Measurements from ENCODE around the gene ALDH5A1. TPM values are rescaled to one million over a fixed set of nuclear protein-coding genes. Genes with fewer than 3 reads are reported as not detected.
A peak's percentile ranks its signal among the peaks of the same experiment; 100 is the strongest.

ALDH5A1 gene
- total RNA-seq, 2 donors from 2014 or later = 5.0 to 10.0 TPM

DNA sequence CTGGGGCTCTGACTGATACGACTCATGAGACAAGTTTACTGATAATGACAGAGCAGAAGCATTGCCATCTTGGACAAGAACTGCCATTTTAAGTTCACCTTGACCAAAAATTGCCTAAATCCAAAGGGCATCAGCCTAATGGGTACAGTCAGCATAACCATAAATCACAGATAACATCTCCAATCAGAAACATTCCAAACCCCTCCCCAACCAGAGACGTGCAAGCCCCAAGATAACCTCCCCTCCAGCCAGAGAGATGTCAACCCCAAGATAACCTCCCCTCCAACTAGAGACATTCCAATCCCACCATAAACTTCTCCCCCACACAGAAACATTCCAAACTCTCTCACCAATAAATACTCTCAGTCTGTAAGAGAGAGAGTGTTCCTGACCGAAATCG lies 15.9 kb upstream of the ALDH5A1 start:
- H3K4me1 ChIP-seq = no peaks in the 10 kb centered on the region
- no peaks in the 10 kb centered on the region for H3K9me3 ChIP-seq
- peak; percentile 11 for DNase-seq (ENCODE audit: low spot score)
- no peaks in the 10 kb centered on the region for H3K36me3 ChIP-seq
- no peak overlapping the region for H3K4me3 ChIP-seq
- H3K27ac ChIP-seq = no peak overlapping the region
- H3K27me3 ChIP-seq = no peaks in the 10 kb centered on the region
- TF ChIP-seq, protein P1, sequence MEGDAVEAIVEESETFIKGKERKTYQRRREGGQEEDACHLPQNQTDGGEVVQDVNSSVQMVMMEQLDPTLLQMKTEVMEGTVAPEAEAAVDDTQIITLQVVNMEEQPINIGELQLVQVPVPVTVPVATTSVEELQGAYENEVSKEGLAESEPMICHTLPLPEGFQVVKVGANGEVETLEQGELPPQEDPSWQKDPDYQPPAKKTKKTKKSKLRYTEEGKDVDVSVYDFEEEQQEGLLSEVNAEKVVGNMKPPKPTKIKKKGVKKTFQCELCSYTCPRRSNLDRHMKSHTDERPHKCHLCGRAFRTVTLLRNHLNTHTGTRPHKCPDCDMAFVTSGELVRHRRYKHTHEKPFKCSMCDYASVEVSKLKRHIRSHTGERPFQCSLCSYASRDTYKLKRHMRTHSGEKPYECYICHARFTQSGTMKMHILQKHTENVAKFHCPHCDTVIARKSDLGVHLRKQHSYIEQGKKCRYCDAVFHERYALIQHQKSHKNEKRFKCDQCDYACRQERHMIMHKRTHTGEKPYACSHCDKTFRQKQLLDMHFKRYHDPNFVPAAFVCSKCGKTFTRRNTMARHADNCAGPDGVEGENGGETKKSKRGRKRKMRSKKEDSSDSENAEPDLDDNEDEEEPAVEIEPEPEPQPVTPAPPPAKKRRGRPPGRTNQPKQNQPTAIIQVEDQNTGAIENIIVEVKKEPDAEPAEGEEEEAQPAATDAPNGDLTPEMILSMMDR (IDR thresholded peaks at IDR 0.05) = no peak

DNA sequence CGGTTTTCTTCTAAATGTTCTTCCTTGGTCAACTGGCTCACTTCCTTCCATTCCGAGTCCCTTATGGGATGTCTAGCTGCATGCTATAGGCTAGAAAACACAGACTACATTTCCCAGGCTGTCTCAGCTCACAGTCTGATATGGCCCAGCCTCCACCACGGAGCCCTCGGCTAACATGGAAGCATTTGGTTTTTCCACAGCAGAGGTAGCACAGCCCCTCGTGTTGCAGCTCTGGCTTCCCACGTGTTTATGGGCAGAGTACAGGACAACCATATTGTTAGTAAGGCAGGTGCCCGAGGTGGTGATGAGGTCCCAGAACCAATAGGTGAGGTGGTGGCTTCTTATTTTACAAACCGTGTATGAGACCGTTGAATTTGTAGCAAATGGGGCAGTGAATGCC lies 14.1 kb upstream of the ALDH5A1 start:
- Histone ChIP-seq H3K9me3 (no peaks in the 10 kb centered on the region), H3K36me3 (no peaks in the 10 kb centered on the region), H3K27me3 (no peaks in the 10 kb centered on the region), H3K27ac (no peak overlapping the region), H3K4me1 (no peaks in the 10 kb centered on the region), H3K4me3 (no peak overlapping the region)
- TF ChIP-seq, protein P1 (IDR thresholded peaks at IDR 0.05) = no peak
- DNase-seq (ENCODE audit: low spot score) = peak; percentile 52

DNA sequence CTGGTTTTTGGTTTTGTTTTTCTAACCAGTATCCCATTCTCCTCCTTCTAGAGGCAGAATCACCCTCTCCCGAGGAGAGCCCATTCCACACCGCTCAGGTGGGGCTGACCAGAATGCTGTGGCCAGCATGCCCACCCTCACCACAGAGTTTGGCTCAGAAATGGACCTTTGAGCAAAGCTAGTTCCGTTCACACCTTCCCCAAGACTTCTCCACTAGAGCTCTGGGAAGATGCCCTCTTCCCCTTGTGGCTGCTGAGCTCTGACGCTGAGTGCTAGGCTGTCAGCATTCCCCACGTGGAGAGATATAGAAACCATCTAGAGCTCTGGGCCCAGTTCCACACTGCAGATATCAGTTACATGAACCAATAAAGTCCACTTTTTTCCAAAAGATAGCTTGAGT lies 13.3 kb upstream of the ALDH5A1 start:
- peak; percentile 54 for DNase-seq (ENCODE audit: low spot score)
- Histone ChIP-seq H3K27ac (no peak overlapping the region), H3K4me3 (no peak overlapping the region), H3K4me1 (no peaks in the 10 kb centered on the region), H3K27me3 (no peaks in the 10 kb centered on the region), H3K36me3 (no peaks in the 10 kb centered on the region), H3K9me3 (no peaks in the 10 kb centered on the region)
- TF ChIP-seq, protein P1 (IDR thresholded peaks at IDR 0.05) = no peak

DNA sequence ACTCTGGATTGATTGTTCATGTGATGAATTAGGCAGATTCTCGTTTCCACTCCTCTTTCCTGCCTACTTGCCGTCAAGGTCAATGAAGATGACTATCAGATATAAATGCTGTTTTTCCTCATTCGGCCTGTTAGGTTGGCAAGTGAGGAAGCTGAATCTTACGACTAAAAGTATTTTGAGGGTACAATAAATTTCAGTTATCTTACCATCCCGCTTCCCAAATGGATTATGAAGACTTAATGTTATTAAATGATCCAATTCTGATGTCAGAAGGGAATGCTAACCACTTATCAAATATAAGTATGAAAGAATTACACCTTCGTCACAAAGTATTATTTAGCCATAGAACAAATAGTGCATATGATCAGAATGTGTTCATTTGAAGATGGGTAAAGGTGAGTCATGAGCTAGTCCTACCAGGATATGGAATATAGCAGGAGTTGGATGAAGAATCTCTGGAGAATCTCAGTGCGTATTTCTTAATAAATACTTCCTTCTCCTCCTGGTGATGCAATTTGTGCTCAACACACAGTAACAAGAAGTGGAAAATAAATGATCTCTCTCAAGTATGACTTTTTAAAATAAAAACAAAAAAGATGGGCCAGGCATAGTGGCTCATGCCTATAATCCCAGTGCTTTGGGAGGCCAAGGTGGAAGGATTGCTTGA lies 10.0 kb upstream of the ALDH5A1 start:
- no peaks in the 10 kb centered on the region for H3K9me3 ChIP-seq
- H3K4me1 ChIP-seq = peaks cover 0 to 2% of the 10 kb centered on the region in 2 donors
- TF ChIP-seq, protein P1 (IDR thresholded peaks at IDR 0.05) = no peak
- H3K27ac ChIP-seq = no peak overlapping the region
- H3K36me3 ChIP-seq = no peaks in the 10 kb centered on the region
- no peak overlapping the region for H3K4me3 ChIP-seq
- no peaks in the 10 kb centered on the region for H3K27me3 ChIP-seq
- no peak for DNase-seq (ENCODE audit: low spot score)

DNA sequence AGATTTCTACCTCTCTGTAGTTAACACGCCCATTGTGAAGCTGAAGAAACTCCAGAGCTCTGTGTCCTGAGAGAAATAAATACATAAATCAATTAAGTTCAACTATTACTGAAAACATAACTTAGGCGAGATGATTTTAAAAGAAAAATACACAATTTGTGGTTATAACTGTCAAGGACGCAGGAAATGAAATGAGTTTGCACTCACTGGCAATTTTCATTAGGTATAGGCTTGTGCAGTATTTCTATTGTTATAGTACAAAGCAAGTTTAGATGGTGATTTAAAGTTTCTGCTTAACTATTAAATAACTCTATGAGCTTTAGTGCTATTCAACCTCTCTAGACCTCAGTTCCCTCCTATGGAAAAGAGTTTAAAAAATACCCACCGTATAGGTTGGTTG lies 8.7 kb upstream of the ALDH5A1 start:
- H3K4me1 ChIP-seq = peaks cover 0 to 6% of the 10 kb centered on the region in 2 donors
- TF ChIP-seq, protein P1 (IDR thresholded peaks at IDR 0.05) = no peak
- H3K9me3 ChIP-seq = no peaks in the 10 kb centered on the region
- H3K4me3 ChIP-seq = no peak overlapping the region
- DNase-seq (ENCODE audit: low spot score) = no peak
- H3K27ac ChIP-seq = no peak overlapping the region
- no peaks in the 10 kb centered on the region for H3K27me3 ChIP-seq
- no peaks in the 10 kb centered on the region for H3K36me3 ChIP-seq

DNA sequence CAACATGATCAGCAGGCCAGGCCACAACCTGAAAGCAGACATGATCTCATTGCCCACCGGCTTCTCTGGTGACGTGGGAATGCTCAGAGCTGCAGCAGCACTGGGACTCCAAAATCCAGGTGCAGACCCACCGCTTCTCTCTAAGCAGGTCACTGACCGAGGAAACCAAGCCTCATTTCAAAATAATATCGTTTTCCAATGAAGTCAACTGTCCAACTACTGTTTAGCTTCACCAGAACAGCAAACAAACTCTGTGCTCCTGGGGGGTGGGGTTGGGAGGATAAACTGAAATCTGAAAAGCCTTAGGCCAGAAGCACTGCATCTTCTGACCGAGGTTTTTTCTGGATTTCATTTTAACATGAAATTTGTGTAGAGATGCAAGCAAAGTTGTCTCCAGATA lies 5.3 kb upstream of the ALDH5A1 start, which contains the start of gene GPLD1:
Gene GPLD1, minus strand, starts transcription at position 109 of the 400 bp plus-strand sequence. Its CDS starts 67 bp downstream, at position 42.
- Histone ChIP-seq H3K4me3 (no peak within 1 kb of the TSS), H3K36me3 (no peaks in the 10 kb centered on the region), H3K27ac (no peak within 1 kb of the TSS), H3K4me1 (peaks cover 0 to 13% of the 10 kb centered on the region in 2 donors), H3K27me3 (no peaks in the 10 kb centered on the region), H3K9me3 (no peaks in the 10 kb centered on the region)
- peak; percentile 21 for DNase-seq (ENCODE audit: low spot score)
- TF ChIP-seq, protein P1 (IDR thresholded peaks at IDR 0.05) = no peak
